ENCODE measurements around the gene DGLUCY.
"Not testable (repeated sequence)": the region's sequence is repeated elsewhere in the genome, so short reads cannot be mapped to it uniquely, and the experiment has no call there.

The DGLUCY gene

DNA sequence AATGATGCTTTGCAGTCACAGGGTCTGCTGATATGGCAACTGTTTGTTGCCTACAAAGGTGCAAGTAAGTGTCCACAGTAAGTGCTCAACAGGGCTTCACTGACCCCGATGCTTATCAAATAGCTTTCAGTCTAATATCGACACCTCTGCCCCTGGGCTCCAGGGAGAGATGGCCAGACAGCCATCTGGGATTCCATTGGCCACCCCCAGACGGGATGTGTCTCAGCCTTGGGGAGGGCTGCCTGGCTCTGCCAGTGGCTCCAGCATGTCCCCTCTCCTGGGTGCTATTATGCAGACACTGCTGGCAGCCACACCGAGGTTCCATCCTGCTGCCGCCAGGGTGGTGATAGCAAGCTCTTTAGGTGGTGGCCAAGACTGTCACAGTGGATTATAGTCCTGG is 57.4 kb downstream of the DGLUCY start:
- no peak for DNase-seq

- DNase-seq: peak; percentile 84
These were observed 59.4 kb downstream of the DGLUCY start for GRCh38 chr14:91173221-91173670.

- DNase-seq: no peak
These were observed 60.0 kb downstream of the DGLUCY start for GRCh38 chr14:91173904-91174303.

DNA sequence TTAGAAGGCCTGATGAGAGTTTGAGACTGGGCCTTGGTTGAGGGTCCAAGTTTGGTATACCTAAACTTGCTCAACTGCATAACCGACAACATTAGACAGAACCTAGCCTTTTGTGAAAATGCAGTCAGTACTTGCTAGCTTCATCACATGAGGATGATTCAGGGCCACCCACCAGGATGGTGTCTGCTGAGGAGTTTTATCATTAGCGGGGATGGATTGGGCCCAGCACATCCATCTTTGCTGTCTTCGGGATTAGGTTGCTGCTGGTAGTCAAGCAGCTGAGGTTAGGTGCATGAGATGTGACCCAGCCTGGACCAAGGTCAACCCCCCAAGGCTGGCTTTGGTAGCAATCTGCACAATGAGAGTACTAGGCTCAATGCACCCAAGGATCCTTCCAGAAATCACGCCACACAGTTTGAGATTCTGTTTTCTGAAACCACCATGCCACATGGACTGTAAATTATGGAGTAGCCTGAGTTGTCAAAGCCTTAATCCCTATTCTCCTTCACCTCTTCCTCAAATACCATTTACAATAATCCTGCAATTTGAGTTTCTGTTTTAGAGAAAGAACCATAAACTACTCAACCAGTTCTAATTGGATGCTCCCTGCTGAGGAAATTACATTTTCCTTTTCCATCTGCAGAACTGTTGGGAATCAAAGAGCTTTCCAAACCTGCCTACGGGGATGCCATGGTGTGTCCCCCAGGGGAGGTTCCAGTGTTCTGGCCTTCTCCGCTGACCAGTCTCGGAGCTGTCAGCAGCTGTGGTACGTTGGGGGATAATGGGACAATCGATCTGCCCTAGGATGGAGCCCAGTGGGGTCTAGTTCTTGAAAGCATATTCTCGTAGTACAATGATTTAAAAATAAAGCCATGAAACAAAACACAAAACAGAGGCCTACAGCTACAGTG is 61.7 kb downstream of the DGLUCY start:
- DNase-seq: no peak

GRCh38 chr14:91177073-91178034 is 63.5 kb downstream of the DGLUCY start:
- peak; percentile 80 for DNase-seq

- no peak for DNase-seq
These were observed 66.7 kb downstream of the DGLUCY start for GRCh38 chr14:91180611-91181010.

GRCh38 chr14:91182753-91183152 is 68.9 kb downstream of the DGLUCY start:
- not testable (repeated sequence) for DNase-seq

GRCh38 chr14:91184559-91184958 is 70.7 kb downstream of the DGLUCY start:
- no peak for DNase-seq

GRCh38 chr14:91185721-91186120 is 71.8 kb downstream of the DGLUCY start:
- DNase-seq: no peak

DNA sequence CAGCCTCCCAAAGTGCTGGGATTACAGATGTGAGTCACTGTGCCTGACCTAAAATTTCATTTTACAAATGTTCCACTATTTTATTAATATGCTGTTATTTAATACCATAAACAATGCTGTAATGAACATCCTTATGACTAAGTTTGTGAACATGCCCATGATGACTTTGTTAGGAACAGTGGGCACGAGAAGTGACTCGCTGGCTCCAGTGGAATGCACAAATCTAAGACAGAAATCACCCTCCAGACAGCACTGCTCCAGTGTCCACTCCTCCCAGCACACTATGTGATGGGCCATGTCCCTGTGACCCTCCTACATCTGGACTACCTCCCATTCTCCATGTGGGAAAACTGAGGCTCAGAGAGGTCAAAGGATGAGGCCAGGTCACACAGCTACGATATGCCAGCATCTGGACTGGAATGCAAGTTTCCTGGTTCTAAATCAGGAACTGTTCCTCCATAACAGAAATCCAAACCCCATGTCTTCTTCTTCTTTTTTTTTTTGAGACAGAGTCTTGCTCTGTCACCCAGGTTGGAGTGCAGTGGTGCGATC is 72.7 kb downstream of the DGLUCY start:
- DNase-seq: no peak

DNA sequence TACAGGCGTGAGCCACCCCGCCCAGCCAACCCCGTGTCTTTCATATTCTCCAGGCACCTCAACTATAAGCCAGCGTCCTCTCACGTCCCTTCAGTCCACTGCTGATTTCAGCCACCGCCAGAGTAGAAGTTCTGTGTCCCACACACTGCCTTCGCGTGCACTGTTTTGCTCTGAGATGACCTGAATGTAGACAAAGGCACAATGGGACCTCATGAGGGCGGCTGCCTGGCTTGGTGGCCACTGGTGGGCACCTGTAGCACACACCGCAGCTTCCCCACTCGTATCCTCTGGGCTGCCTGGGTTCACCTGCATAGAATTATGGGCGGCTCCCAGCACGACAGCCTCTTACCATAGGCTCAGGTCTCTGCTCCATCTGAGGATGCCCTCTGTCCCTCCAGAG is 73.4 kb downstream of the DGLUCY start:
- no peak for DNase-seq

- DNase-seq: no peak
These were observed 77.0 kb downstream of the DGLUCY start for GRCh38 chr14:91190853-91191252.

DNA sequence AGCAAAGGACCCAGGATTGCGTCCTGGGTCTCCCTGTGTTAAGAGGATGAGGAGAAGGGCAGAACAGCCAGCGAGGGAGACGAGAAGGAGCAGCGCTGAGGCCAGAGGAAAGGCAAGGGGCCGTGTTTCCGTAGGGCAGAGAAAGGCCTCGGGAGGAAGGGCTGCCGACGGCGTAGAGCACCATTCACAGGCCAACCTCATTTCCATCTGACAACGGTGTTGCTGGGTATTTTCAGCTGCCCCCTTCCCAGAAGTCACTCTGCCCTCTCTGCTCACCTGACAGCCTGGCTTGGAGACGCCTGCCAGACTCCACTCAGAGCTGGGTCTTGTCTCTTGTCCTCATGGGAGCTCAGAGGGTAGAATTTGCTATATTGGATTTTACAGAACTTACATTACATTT is 79.2 kb downstream of the DGLUCY start:
- DNase-seq: no peak

DNA sequence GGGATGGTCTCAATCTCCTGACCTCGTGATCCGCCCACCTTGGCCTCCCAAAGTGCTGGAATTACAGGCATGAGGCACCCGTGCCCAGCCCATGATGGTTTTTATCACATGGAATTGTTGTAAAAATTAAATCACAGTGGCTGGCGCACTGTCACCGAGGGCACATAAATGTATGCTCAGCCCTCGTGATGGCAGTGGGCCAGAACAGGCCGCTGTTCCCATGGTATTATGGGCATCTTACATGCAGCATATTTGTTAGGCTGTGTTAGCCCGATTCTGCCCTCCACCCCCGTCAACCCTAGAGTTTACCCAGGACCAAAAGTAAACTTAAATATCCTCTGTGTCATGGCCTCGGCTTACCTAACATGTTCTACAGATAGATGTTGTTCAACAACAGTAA is 82.0 kb downstream of the DGLUCY start:
- no peak for DNase-seq

DNA sequence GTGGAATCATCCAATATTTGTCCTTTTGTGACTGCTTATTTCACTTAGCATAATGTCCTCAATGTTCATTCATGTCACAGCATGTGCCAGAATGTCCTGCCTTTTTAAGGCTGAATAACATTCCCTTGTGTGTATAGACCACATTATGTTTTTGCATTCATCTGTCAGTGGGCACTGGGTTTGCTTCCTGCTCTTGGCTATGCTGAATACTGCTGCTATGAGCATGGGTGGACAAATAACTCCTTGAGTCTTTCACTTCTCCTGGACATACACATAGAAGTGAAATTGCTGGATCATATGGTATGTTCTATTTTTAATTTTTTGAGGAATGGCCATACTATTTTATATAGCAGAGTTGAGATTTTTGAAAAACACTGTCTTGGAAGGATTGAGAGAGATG is 83.8 kb downstream of the DGLUCY start:
- DNase-seq: no peak

DNA sequence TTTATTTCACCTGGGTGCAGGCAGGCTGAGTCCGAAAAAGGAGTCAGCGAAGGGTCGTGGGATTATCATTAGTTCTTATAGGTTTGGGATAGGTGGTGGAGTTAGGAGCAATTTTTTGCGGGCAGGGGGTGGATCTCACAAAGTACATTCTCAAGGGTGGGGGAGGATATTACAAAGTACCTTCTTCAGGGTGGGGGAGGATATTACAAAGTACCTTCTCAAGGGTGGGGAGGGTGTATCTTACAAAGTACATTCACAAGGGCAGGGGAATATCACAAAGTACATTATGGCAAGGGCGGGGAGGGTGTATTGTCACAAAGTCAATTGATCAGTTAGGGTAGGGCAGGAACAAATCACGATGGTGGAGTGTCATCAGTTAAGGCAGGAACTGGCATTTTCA is 86.9 kb downstream of the DGLUCY start:
- not testable (repeated sequence) for DNase-seq

- DNase-seq: peak; percentile 29
These were observed 88.5 kb downstream of the DGLUCY start for GRCh38 chr14:91202234-91202974.

- DNase-seq: no peak
These were observed 90.8 kb downstream of the DGLUCY start for GRCh38 chr14:91204657-91205056.

GRCh38 chr14:91205459-91205858 is 91.6 kb downstream of the DGLUCY start:
- DNase-seq: no peak

DNA sequence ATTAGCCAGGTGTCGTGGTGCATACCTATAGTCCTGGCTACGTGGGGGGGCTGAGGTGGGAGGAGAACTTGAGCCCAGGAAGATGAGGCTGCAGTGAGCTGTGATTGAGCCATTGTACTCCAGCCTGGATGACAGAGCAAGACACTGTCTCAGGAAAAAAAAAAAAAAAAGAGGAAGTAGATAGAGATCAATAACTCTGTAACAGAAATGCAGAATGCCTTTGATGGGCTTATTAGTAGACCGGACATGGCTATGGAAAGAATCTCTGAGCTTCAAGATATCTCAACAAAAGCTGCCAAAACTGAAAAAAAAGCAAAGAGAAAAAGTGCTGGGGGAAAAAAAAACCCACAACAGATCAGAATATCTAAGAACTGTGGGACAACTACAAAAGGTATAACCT is 93.1 kb downstream of the DGLUCY start:
- no peak for DNase-seq

GRCh38 chr14:91211017-91211416 is 97.1 kb downstream of the DGLUCY start:
- no peak for DNase-seq

- DNase-seq: no peak
These were observed 100.4 kb downstream of the DGLUCY start for GRCh38 chr14:91214306-91214705.

DNA sequence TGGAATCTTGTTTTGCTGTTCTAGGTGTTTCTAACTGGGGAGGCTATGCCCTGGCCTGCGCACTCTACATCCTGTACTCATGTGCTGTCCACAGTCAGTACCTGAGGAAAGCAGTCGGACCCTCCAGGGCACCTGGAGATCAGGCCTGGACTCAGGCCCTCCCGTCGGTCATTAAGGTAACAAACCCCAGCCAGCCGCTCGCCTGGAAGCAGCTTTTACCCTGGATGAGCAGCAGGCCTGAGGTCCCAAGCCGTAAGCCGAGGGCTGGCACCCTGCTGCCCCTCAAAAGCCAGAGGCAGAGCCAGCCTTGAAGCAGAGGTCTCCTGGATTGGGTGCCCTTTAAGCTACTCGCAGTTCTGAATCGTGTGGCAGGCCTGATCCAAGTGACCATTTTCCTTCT is 101.5 kb downstream of the DGLUCY start:
- no peak for DNase-seq
